GM12891 (cell line): ENCODE results near the gene RBMS2.

Experiments
- PAX5 ChIP-seq: IDR thresholded peaks from 2 replicates; pipeline ENCODE4 v1.6.1; 2011; ENCODE audit warnings: low read length, moderate library complexity, mild to moderate bottlenecking; ENCODE audit not compliant: insufficient read depth, severe bottlenecking
- POLR2A ChIP-seq: IDR thresholded peaks from 2 replicates; pipeline ENCODE4 v1.6.1; 2011; ENCODE audit warnings: low read depth, low read length, control low read depth
- POLR2AphosphoS5 ChIP-seq: IDR thresholded peaks from 2 replicates; pipeline ENCODE4 v1.6.1; 2011; ENCODE audit warnings: low read depth, low read length, control low read depth
- POU2F2 ChIP-seq: IDR thresholded peaks from 2 replicates; pipeline ENCODE4 v1.6.1; 2011; ENCODE audit warnings: low read depth, mild to moderate bottlenecking, control low read depth, low read length, moderate library complexity
- SPI1 ChIP-seq: IDR thresholded peaks from 2 replicates; pipeline ENCODE4 v1.6.1; 2011; ENCODE audit warnings: low read depth, low read length, control low read depth
- TAF1 ChIP-seq: IDR thresholded peaks from 2 replicates; pipeline ENCODE4 v1.6.1; 2011; ENCODE audit warnings: low read depth, low read length, control low read depth

GRCh38 chr12:56537546-56537945 lies 15.9 kb downstream of the RBMS2 start:
- TF ChIP-seq PAX5 (no peak), POLR2A (no peak), POLR2AphosphoS5 (no peak), TAF1 (no peak), POU2F2 (no peak), SPI1 (no peak)
